Keratinocyte (primary cell): ENCODE measurements around the gene NELL2.

Experiments used
- CTCF ChIP-seq, 3 experiments: IDR thresholded peaks in 1 of 3; conservative IDR thresholded peaks in 1 of 3; optimal IDR thresholded peaks in 1 of 3; 2 replicates in 2 of 3; 3 replicates in 1 of 3; pipeline versions ENCODE3 to v1.5.1; 2011; ENCODE audit warnings: low read length in 3 of 3, mild to moderate bottlenecking in 3 of 3, moderate library complexity in 2 of 3, control low read depth in 1 of 3, inconsistent platforms in 1 of 3; ENCODE audit not compliant: insufficient read depth in 2 of 3; ENCODE audit errors: extremely low read depth in 1 of 3
- EZH2 ChIP-seq: IDR thresholded peaks from one replicate; pipeline ENCODE4 v1.6.1; 2012; ENCODE audit warnings: inconsistent platforms, mild to moderate bottlenecking, low read length, moderate library complexity

GRCh38 chr12:44581642-44582242 lies 294.4 kb downstream of the NELL2 start:
- TF ChIP-seq CTCF (optimal IDR thresholded peaks at IDR 0.05 in 1 of 3, IDR thresholded peaks at IDR 0.05 in 1 of 3, conservative IDR thresholded peaks at IDR 0.05 in 1 of 3; ENCODE audit: extremely low read depth in 1 of 3, insufficient read depth in 2 of 3, low read length in 3 of 3), result no peak
- no peak for TF ChIP-seq EZH2
